ENCODE data around the gene MMP1. TPM values are rescaled to one million over a fixed set of nuclear protein-coding genes. Genes with fewer than 3 reads are reported as not detected.

MMP1 gene
- polyA plus RNA-seq, 1 of the 3 experiments (the other 2 are of a cell fraction), result 5.9 TPM

DNA sequence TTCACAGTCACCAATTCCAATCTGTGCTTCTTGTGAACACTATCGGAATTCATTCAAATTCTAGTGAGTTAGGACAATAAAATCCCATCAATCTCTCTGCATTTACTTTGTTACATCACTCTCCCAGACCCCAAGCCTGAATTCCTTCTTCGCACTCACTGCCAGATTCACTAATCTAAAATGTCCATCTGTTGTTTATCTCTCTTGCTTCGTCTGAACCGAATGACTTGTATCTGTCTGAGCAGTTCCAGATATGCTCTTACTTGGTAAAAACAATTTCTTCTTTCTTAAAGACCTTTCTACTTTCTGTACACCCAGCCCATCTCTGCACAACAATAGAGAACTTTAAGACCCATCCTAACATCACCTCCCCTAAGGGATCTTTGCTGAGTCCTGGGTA is 24.6 kb downstream of the MMP1 start:
- no peak for DNase-seq
- 44% methylated on average over 4 of the region's 4 CpGs for WGBS (ENCODE audit: low lambda C conversion rate)
- Histone ChIP-seq H3K4me2 (no peak overlapping the region), H4K20me1 (ENCODE audit: insufficient read depth) (no peaks in the 10 kb centered on the region), H3K9me2 (no peaks in the 10 kb centered on the region), H3K4me3 (ENCODE audit: low read depth in 2 of 2, low read length in 1 of 2) (no peak overlapping the region), H3K27me3 (ENCODE audit: insufficient read depth) (no peaks in the 10 kb centered on the region), H3F3A (replicated peaks; ENCODE audit: insufficient read depth) (no peaks in the 10 kb centered on the region), H3K36me3 (replicated peaks in 1 of 2; ENCODE audit: control insufficient read depth in 1 of 2, insufficient read depth in 2 of 2, low read length in 1 of 2) (no peaks in the 10 kb centered on the region), H3K9me3 (no peaks in the 10 kb centered on the region), H3K9ac (no peak overlapping the region), H3K79me2 (ENCODE audit: insufficient read depth) (no peaks in the 10 kb centered on the region), H2AFZ (ENCODE audit: low read depth) (no peak overlapping the region), H3K27ac (ENCODE audit: low read depth in 2 of 2, low read length in 1 of 2) (peak overlapping the region in 1 of 2 experiments; percentile 19; a peak in 1 of 4 replicates), H3K4me1 (ENCODE audit: control insufficient read depth in 1 of 2, insufficient read depth in 2 of 2, low read depth in 1 of 2, low read length in 1 of 2) (no peaks in the 10 kb centered on the region)
- ChIA-PET CTCF (no interaction called here), POLR2A (no interaction called here)
- TF ChIP-seq, protein P1, sequence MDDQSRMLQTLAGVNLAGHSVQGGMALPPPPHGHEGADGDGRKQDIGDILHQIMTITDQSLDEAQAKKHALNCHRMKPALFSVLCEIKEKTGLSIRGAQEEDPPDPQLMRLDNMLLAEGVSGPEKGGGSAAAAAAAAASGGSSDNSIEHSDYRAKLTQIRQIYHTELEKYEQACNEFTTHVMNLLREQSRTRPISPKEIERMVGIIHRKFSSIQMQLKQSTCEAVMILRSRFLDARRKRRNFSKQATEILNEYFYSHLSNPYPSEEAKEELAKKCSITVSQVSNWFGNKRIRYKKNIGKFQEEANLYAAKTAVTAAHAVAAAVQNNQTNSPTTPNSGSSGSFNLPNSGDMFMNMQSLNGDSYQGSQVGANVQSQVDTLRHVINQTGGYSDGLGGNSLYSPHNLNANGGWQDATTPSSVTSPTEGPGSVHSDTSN (IDR thresholded peaks at IDR 0.05), result peak; percentile 54
- TF ChIP-seq FOXJ3 (CRISPR knock-in tag; IDR thresholded peaks at IDR 0.05) (no peak), NRF1 (IDR thresholded peaks at IDR 0.05; ENCODE audit: low read depth, low read length) (no peak), NFIC (IDR thresholded peaks at IDR 0.05; ENCODE audit: borderline replicate concordance) (no peak), MXI1 (IDR thresholded peaks at IDR 0.05; ENCODE audit: low read depth, low read length) (no peak), TCF12 (IDR thresholded peaks at IDR 0.05) (peak; percentile 61)

DNA sequence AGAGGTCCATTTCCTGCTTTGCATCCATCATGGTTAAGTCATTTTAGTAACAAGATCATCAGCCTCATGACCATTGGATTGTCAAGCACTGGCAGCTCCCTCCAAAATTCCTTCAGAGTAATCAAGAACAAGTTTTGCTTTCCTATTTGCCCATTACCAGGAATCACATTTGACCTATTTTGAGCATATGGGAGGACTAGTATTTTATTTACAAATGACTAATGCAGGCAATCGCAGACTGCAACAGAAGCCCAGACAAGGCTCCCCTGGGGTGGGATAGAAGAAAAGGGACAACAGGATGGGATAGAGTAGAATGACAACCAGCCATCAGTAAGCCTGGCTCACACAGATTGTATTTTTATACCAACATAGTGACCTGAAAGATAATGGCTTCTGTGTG is 26.6 kb downstream of the MMP1 start:
- no peak for DNase-seq
- no peak overlapping the region for H3K4me2 ChIP-seq
- no peak for TF ChIP-seq NFIC (IDR thresholded peaks at IDR 0.05; ENCODE audit: borderline replicate concordance)
- no peak for TF ChIP-seq FOXM1 (IDR thresholded peaks at IDR 0.05; ENCODE audit: low read depth)
- TF ChIP-seq CHD2 (IDR thresholded peaks at IDR 0.05; ENCODE audit: low read length, partially characterized antibody), result no peak
- TF ChIP-seq, protein P2, sequence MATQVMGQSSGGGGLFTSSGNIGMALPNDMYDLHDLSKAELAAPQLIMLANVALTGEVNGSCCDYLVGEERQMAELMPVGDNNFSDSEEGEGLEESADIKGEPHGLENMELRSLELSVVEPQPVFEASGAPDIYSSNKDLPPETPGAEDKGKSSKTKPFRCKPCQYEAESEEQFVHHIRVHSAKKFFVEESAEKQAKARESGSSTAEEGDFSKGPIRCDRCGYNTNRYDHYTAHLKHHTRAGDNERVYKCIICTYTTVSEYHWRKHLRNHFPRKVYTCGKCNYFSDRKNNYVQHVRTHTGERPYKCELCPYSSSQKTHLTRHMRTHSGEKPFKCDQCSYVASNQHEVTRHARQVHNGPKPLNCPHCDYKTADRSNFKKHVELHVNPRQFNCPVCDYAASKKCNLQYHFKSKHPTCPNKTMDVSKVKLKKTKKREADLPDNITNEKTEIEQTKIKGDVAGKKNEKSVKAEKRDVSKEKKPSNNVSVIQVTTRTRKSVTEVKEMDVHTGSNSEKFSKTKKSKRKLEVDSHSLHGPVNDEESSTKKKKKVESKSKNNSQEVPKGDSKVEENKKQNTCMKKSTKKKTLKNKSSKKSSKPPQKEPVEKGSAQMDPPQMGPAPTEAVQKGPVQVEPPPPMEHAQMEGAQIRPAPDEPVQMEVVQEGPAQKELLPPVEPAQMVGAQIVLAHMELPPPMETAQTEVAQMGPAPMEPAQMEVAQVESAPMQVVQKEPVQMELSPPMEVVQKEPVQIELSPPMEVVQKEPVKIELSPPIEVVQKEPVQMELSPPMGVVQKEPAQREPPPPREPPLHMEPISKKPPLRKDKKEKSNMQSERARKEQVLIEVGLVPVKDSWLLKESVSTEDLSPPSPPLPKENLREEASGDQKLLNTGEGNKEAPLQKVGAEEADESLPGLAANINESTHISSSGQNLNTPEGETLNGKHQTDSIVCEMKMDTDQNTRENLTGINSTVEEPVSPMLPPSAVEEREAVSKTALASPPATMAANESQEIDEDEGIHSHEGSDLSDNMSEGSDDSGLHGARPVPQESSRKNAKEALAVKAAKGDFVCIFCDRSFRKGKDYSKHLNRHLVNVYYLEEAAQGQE (IDR thresholded peaks at IDR 0.05; ENCODE audit: low read depth, low read length), result no peak
- TF ChIP-seq, protein P3, sequence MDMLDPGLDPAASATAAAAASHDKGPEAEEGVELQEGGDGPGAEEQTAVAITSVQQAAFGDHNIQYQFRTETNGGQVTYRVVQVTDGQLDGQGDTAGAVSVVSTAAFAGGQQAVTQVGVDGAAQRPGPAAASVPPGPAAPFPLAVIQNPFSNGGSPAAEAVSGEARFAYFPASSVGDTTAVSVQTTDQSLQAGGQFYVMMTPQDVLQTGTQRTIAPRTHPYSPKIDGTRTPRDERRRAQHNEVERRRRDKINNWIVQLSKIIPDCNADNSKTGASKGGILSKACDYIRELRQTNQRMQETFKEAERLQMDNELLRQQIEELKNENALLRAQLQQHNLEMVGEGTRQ (IDR thresholded peaks at IDR 0.05; ENCODE audit: borderline replicate concordance, low read depth, low read length), result no peak
- TF ChIP-seq, protein P4, sequence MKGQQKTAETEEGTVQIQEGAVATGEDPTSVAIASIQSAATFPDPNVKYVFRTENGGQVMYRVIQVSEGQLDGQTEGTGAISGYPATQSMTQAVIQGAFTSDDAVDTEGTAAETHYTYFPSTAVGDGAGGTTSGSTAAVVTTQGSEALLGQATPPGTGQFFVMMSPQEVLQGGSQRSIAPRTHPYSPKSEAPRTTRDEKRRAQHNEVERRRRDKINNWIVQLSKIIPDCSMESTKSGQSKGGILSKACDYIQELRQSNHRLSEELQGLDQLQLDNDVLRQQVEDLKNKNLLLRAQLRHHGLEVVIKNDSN (IDR thresholded peaks at IDR 0.05; ENCODE audit: borderline replicate concordance, low read depth), result no peak
- TF ChIP-seq EP300 (IDR thresholded peaks at IDR 0.05; ENCODE audit: borderline replicate concordance in 1 of 2, low read depth in 1 of 2, low read length in 1 of 2), result no peak
- TF ChIP-seq TEAD4 (IDR thresholded peaks at IDR 0.05; ENCODE audit: borderline replicate concordance, insufficient read depth), result no peak
- no peak for TF ChIP-seq YY1 (IDR thresholded peaks at IDR 0.05; ENCODE audit: low read depth)
- TF ChIP-seq EZH2phosphoT487 (IDR thresholded peaks at IDR 0.05; ENCODE audit: borderline replicate concordance, low read depth), result no peak
- no peak for TF ChIP-seq RAD21 (IDR thresholded peaks at IDR 0.05; ENCODE audit: low read length)
- no peak for TF ChIP-seq POLR2AphosphoS5 (IDR thresholded peaks at IDR 0.05; ENCODE audit: low read depth, low read length)
- TF ChIP-seq ELF1 (IDR thresholded peaks at IDR 0.05), result no peak
- H2AFZ ChIP-seq (ENCODE audit: low read depth), result no peak overlapping the region
- no peaks in the 10 kb centered on the region for H3K36me3 ChIP-seq (replicated peaks in 1 of 2; ENCODE audit: control insufficient read depth in 1 of 2, insufficient read depth in 2 of 2, low read length in 1 of 2)
- no peaks in the 10 kb centered on the region for H3K27me3 ChIP-seq (ENCODE audit: insufficient read depth)
- 44% methylated on average over 1 of the region's 1 CpG for WGBS (ENCODE audit: low lambda C conversion rate)
- ChIA-PET CTCF (no interaction called here), POLR2A (no interaction called here)
- no peak overlapping the region for H3K27ac ChIP-seq (ENCODE audit: low read depth in 2 of 2, low read length in 1 of 2)
- H4K20me1 ChIP-seq (ENCODE audit: insufficient read depth), result no peaks in the 10 kb centered on the region
- H3K79me2 ChIP-seq (ENCODE audit: insufficient read depth), result no peaks in the 10 kb centered on the region
- no peaks in the 10 kb centered on the region for H3K4me1 ChIP-seq (ENCODE audit: control insufficient read depth in 1 of 2, insufficient read depth in 2 of 2, low read depth in 1 of 2, low read length in 1 of 2)
- no peaks in the 10 kb centered on the region for H3F3A ChIP-seq (replicated peaks; ENCODE audit: insufficient read depth)
- no peak overlapping the region for H3K4me3 ChIP-seq (ENCODE audit: low read depth in 2 of 2, low read length in 1 of 2)
- no peaks in the 10 kb centered on the region for H3K9me3 ChIP-seq
- H3K9ac ChIP-seq, result no peak overlapping the region
- H3K9me2 ChIP-seq, result no peaks in the 10 kb centered on the region
